Raji (cell line): ENCODE data around the gene ENO3.
A peak's percentile ranks its signal among the peaks of the same experiment; 100 is the strongest.

Experiments
- POLR2A ChIP-seq: IDR thresholded peaks from 2 replicates; pipeline ENCODE4 v1.6.1; 2011; ENCODE audit warnings: low read depth, low read length, control low read depth; ENCODE audit not compliant: insufficient read depth

The ENO3 gene

GRCh38 chr17:4973256-4974114 lies 22.6 kb downstream of the ENO3 start:
- TF ChIP-seq POLR2A: 0 out of 2 replicates have a peak, but pooled peaks have one; percentile 10

GRCh38 chr17:4974115-4974670 lies 23.3 kb downstream of the ENO3 start:
- TF ChIP-seq POLR2A: no peak

GRCh38 chr17:4978726-4979125 lies 27.8 kb downstream of the ENO3 start:
- no peak for TF ChIP-seq POLR2A

- no peak for TF ChIP-seq POLR2A
These were observed 29.8 kb downstream of the ENO3 start for GRCh38 chr17:4980644-4981216.

- TF ChIP-seq POLR2A: no peak
These were observed 31.4 kb downstream of the ENO3 start for GRCh38 chr17:4982305-4982704.

GRCh38 chr17:4986403-4986802 lies 35.5 kb downstream of the ENO3 start:
- no peak for TF ChIP-seq POLR2A

GRCh38 chr17:4986951-4987766 lies 36.2 kb downstream of the ENO3 start, which contains the start of gene CAMTA2:
CAMTA2 (minus strand) TSS chr17:4987675; CDS start chr17:4986222, 1,453 bp downstream.
- TF ChIP-seq POLR2A: peak; percentile 84

- TF ChIP-seq POLR2A: no peak
These were observed 37.0 kb downstream of the ENO3 start for GRCh38 chr17:4987767-4988567.

- no peak for TF ChIP-seq POLR2A
These were observed 43.2 kb downstream of the ENO3 start for GRCh38 chr17:4994081-4994595.

- TF ChIP-seq POLR2A: peak; percentile 65
These were observed 46.5 kb downstream of the ENO3 start, which contains the start of the genes INCA1 and KIF1C for GRCh38 chr17:4997302-4998026. INCA1 (minus strand) TSS chr17:4997522; CDS start chr17:4994437, 3,085 bp downstream. KIF1C (plus strand) TSS chr17:4997950; CDS start chr17:5000247, 2,297 bp downstream.

- TF ChIP-seq POLR2A: peak; percentile 2; the same call in 1 of the 2 replicates
These were observed 47.3 kb downstream of the ENO3 start for GRCh38 chr17:4998027-4998731.

GRCh38 chr17:4998732-4999429 lies 48.0 kb downstream of the ENO3 start:
- TF ChIP-seq POLR2A: no peak; the same call in none of the 2 replicates
